T-helper 1 cell (primary cell): ENCODE results near the gene PRRC2B.
"Not testable (repeated sequence)": the region's sequence is repeated elsewhere in the genome, so short reads cannot be mapped to it uniquely, and the experiment has no call there.

Experiments used
- DNase-seq, 5 donors: peaks; one replicate each; pipeline ENCODE4 v3.0.0-alpha.2; 2012 to 2020

The PRRC2B gene

GRCh38 chr9:131438190-131438589 lies 44.3 kb downstream of the PRRC2B start:
- DNase-seq, result no peak

DNA sequence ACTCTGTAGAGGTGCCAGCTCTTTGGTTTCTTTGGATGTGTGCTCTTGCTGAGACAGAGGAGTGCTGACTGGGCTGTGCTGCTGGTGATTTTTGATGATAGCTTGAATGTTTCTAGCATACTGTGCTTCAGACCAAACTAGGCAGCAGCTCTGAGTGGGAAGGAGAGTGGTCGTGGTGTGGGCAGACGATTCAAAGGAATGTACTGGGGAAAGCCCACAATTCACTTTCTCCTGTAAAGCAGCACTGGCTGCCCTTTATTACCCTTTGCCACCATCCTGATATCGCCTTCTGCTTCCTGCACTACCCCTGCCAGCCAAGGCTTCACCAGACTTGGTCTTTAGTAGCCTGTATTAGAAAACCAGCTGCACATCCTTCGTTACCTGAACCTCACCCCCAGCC lies 45.3 kb downstream of the PRRC2B start:
- no peak for DNase-seq

DNA sequence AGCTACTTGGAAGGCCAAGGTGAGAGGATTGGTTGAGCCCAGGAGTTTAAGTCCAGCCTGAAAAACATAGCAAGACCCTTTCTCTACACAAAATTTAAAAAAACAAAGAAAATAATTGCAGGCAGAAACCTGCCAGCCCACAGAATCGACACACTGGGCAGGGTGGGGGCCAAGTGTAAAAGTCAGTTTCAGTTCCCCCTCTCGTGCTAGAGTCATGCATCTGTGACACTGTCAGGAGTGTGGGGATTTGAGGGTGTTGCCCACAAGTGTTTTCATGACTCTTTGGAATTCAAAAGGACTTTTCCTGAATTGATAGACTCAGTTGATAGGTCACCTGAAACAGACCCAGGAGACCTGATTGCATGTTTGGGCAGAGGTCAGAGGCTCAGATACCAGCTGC lies 47.6 kb downstream of the PRRC2B start:
- DNase-seq, result no peak

DNA sequence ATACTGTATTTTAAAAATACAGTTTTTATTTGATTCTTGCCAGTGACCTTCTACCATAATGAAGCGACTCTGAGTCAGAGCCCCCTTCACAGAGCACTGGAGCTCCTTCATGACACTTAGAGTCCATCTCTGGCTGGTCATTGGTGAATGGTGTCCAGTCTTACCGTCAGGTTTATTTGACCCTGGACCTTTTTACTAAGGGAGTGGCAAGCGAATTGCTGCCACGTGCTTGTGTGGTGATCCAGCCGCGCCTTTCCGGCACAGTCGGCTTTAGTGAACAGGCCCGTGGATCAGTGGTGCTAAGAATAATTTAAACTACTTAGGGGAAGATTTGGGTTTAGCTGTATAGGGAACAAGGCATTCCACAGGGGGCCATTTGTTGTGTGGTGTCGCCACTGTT lies 48.5 kb downstream of the PRRC2B start:
- no peak for DNase-seq

GRCh38 chr9:131443648-131444047 lies 49.8 kb downstream of the PRRC2B start:
- DNase-seq, result no peak

GRCh38 chr9:131446276-131446675 lies 52.4 kb downstream of the PRRC2B start:
- DNase-seq, result no peak

DNA sequence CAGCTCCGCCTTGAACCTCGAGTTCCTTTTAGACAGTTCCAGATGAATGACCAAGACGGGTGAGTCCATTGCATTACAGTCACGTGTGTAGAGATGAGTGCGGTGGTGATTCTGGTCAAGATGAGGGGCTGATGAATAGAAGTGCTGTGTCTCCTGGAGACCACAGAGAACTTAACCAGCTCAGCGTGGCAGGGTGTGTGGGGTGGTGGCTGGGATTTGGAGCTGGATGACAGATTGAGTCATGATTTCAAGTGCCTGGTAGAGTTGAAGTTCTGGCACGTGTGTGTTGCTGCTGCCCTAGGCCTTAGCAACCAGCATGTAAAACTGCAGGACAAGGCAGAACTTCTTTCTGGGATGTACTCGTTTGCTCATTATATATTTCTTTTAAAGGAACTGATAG lies 53.3 kb downstream of the PRRC2B start:
- DNase-seq, result no peak

DNA sequence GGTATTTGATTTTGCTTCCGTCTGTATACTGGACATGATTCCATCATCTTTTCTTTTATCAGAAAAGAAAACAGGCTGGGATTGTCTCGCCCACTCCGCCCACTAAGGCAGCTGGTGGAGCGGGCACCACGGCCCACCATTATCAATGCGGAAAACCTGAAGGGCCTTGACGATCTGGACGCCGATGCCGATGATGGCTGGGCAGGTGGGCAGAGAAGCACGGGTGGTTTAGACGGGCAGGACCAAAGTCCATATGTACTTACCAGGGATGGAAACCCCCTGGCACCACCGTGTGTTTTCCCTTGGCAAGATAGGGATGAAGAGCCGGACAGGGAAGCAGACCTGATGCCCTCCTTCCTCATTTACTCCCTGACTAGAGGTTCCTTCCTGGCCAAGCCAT lies 53.7 kb downstream of the PRRC2B start:
- no peak for DNase-seq

DNA sequence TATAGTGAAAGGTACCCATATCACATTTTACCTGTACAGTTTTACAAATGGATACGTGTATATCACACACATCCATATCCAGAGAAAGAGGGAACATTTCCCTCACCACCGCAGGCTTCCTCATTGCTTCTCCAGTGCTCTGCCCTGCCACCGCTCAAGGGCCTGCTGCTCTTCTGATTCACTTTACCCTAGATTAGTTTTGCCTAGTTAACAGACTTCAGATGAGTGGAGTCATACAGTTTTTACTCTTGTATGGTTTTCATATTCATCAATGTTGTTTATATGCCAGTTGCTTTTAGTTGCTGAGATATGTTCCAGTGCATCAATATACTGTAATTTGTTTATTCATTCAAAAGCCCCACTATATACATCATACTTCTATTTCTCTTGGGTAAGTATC lies 54.9 kb downstream of the PRRC2B start:
- no peak for DNase-seq

- DNase-seq, result no peak
Observed at GRCh38 chr9:131449276-131449675, 55.4 kb downstream of the PRRC2B start.

- no peak for DNase-seq
Observed at GRCh38 chr9:131454028-131454427, 60.1 kb downstream of the PRRC2B start.

- not testable (repeated sequence) for DNase-seq
Observed at GRCh38 chr9:131455655-131456054, 61.8 kb downstream of the PRRC2B start.

DNA sequence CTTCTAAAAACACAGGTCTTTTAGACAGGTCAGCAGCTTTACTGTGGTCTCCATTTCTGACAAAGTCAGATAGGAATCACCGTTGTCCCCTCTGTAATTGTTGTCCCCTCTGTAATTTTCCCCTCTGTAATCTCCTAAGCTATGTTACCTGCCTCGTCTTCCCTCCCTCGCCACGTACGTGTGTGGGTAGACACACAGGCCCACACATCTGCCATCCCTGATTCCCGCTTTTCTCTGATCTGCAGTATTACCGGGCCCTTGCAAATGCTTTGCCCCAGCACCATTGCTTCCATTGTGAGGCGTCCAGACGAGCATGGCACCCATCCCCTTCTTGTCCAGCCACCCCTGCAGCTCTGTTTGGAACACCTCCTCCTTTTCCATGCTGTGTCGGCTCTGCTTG lies 63.9 kb downstream of the PRRC2B start:
- DNase-seq, result no peak

DNA sequence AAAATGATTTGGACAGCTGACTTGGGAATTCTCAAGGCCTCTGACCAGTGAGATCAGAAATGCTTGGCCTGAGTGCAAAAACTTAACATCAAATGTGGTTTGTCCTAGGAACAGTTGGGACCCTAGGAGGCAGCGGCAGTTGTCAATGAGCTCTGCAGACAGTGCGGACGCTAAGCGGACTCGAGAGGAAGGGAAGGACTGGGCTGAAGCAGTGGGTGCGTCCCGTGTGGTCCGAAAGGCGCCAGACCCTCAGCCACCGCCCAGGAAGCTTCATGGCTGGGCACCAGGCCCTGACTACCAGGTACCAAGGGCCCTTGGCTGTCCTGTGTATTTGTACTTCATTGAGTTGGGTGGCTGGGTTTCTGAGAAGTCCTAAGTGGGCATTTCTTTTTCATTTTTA lies 65.2 kb downstream of the PRRC2B start:
- no peak for DNase-seq

DNA sequence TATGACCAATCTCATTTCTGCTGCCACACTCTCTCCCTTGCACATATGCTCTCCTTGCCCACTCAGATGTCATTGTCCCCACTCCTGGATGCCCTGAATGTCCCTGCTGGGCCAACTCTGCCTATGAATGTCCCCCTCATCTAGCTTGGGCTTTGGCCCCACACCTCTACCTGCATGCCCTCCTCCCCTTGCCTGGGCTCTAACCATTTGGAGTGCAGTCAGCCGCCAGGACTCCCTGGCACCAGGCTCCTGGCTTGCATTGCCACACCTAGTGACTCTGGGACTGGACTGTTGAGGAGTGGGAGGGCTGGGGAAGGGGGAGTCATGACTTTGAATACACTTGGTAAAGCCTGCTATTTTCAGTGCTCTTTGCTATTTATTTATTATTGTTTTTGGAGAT lies 67.3 kb downstream of the PRRC2B start:
- DNase-seq, result no peak

GRCh38 chr9:131464354-131465000 lies 70.6 kb downstream of the PRRC2B start:
- no peak for DNase-seq

DNA sequence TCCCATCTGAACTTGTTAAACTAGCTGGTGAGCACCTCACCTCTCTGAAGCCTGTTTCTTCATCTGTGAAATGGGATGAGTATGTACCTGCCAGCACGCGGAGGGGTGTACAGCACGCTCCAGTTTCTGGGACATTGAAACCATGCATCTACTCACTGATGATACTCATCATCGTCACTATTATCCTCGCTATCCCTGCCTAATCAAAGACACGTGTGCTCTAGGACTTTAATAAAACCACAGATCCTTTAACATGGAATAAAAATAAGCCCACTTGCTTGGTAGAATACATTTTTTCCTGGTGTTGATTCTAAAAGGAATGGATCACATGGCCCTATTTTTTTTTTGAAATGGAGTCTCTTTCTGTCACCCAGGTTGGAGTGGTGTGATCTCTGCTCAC lies 71.5 kb downstream of the PRRC2B start:
- no peak for DNase-seq

DNA sequence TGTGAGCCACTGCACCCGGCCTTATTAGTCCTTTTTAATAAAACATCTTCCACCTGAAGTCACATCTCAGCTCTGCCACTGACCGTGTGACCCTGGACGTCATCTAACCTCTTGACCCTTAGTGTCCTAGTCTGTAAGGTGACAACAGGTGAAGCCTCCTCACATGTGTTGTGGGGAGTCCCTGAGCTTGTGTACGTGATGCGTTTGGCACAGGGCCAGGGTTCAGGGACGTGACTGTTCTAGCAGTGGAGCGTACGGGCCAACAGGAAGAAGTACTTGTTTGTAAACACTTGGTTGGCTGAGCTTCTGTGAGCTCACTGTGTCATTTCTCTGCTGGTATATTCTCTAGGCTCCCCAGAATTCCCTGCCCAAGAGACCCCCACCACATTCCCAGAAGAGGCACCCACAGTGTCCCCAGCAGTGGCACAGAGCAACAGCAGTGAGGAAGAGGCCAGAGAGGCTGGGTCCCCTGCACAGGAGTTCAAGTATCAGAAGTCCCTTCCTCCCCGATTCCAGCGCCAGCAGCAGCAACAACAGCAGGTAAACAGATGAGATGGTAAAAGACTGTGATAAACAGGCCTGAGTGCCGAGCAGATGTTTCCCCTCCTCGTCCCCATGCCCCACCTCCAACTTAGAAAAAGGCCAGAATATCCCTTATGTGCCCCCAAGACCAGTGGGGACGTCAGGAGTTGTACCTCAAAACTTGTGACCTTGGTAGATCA lies 73.5 kb downstream of the PRRC2B start:
- no peak for DNase-seq

DNA sequence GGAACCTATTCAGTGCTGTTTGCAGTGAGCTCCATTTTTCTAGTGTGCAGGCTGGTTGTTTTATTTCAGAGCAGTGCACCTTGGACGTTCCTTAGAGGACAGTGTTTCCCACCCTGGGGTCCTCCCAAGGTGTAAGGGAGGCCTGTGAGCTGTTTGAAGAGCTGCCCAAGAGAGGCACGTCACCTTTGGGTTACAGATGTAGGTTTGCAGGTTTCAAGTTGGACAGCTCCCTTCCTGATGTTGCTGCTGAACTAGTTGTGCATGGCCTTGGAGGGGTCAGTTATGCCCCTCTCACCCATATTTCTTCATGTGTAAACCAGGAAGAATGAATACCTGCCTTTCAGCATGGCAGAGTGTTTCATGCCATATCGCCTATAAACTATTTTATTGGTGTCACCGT lies 74.1 kb downstream of the PRRC2B start:
- DNase-seq, result no peak

GRCh38 chr9:131469356-131469755 lies 75.5 kb downstream of the PRRC2B start:
- DNase-seq, result no peak

GRCh38 chr9:131469951-131470350 lies 76.1 kb downstream of the PRRC2B start:
- no peak for DNase-seq

- no peak for DNase-seq
Observed at GRCh38 chr9:131470581-131470991, 76.7 kb downstream of the PRRC2B start.

DNA sequence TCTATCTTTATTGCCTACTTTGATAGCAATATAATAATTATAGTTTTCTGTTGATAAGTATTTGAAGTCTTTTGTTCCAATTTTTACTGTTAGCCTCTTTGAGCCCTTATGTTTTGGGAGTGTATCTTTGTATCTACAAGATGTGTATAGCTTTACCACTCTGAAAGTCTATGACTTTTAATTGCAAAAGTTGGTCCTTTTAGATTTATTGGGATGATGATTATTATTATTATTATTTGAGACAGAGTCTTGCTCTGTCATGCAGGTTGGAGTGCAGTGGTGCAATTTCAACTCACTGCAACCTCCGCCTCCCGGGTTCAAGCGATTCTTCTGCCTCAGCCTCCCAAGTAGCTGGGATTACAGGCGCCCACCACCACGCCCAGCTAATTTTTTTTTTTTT lies 78.2 kb downstream of the PRRC2B start:
- DNase-seq, result not testable (repeated sequence)

GRCh38 chr9:131473198-131473885 lies 79.5 kb downstream of the PRRC2B start:
- DNase-seq, result no peak
